T-helper 1 cell treated with Interleukin-12 subunit alpha and Interleukin-12 subunit beta and Interleukin-4 antibody, amounts not matched to agents 30 μg/mL and 1 μg/mL, for 36 hours (primary cell): ENCODE measurements around the gene SLC25A30.

Experiments used
- H3K27ac Mint-ChIP-seq: one replicate; pipeline ENCODE4 v1.8.0; 2021; ENCODE audit warnings: mild to moderate bottlenecking, mixed read lengths
- H3K27me3 Mint-ChIP-seq: one replicate; pipeline ENCODE4 v1.8.0; 2021; ENCODE audit warnings: low read depth, mixed read lengths
- H3K36me3 Mint-ChIP-seq: one replicate; pipeline ENCODE4 v1.8.0; 2021; ENCODE audit warnings: low read depth, mixed read lengths
- H3K4me1 Mint-ChIP-seq: one replicate; pipeline ENCODE4 v1.8.0; 2021; ENCODE audit warnings: low read depth, mixed read lengths
- H3K4me3 Mint-ChIP-seq: one replicate; pipeline ENCODE4 v1.8.0; 2021; ENCODE audit warnings: mild to moderate bottlenecking, moderate library complexity, mixed read lengths
- H3K9me3 Mint-ChIP-seq: one replicate; pipeline ENCODE4 v1.8.0; 2021; ENCODE audit warnings: mixed read lengths

SLC25A30 gene

GRCh38 chr13:45372189-45373161 is 45.7 kb downstream of the SLC25A30 start:
- H3K36me3 Mint-ChIP-seq, result peaks cover 15% of the 10 kb centered on the region
- H3K27ac Mint-ChIP-seq, result no peak overlapping the region
- peaks cover 27% of the 10 kb centered on the region for H3K4me1 Mint-ChIP-seq
- H3K9me3 Mint-ChIP-seq, result no peaks in the 10 kb centered on the region
- no peaks in the 10 kb centered on the region for H3K27me3 Mint-ChIP-seq
- no peak overlapping the region for H3K4me3 Mint-ChIP-seq

GRCh38 chr13:45370922-45371406 is 47.2 kb downstream of the SLC25A30 start:
- Mint-ChIP-seq H3K27me3 (no peaks in the 10 kb centered on the region), H3K27ac (no peak overlapping the region), H3K9me3 (no peaks in the 10 kb centered on the region), H3K4me1 (peaks cover 35% of the 10 kb centered on the region), H3K4me3 (no peak overlapping the region), H3K36me3 (peaks cover 17% of the 10 kb centered on the region)

GRCh38 chr13:45369116-45369515 is 49.1 kb downstream of the SLC25A30 start:
- Mint-ChIP-seq H3K4me1 (peaks cover 41% of the 10 kb centered on the region), H3K27ac (peak overlapping the region; percentile 93), H3K27me3 (no peaks in the 10 kb centered on the region), H3K4me3 (peak overlapping the region; percentile 22), H3K9me3 (no peaks in the 10 kb centered on the region), H3K36me3 (peaks cover 23% of the 10 kb centered on the region)

- Mint-ChIP-seq H3K4me1 (peaks cover 46% of the 10 kb centered on the region), H3K27me3 (no peaks in the 10 kb centered on the region), H3K36me3 (peaks cover 29% of the 10 kb centered on the region), H3K9me3 (peaks cover 5% of the 10 kb centered on the region), H3K4me3 (peak overlapping the region; percentile 37), H3K27ac (peak overlapping the region; percentile 93)
Measured at GRCh38 chr13:45368571-45368970, 49.6 kb downstream of the SLC25A30 start.

GRCh38 chr13:45368005-45368404 is 50.2 kb downstream of the SLC25A30 start:
- peak overlapping the region; percentile 63 for H3K4me3 Mint-ChIP-seq
- H3K27me3 Mint-ChIP-seq, result no peaks in the 10 kb centered on the region
- peaks cover 7% of the 10 kb centered on the region for H3K9me3 Mint-ChIP-seq
- peak overlapping the region; percentile 93 for H3K27ac Mint-ChIP-seq
- peaks cover 49% of the 10 kb centered on the region for H3K4me1 Mint-ChIP-seq
- H3K36me3 Mint-ChIP-seq, result peaks cover 31% of the 10 kb centered on the region

- H3K4me3 Mint-ChIP-seq, result peak overlapping the region; percentile 63
- H3K27me3 Mint-ChIP-seq, result no peaks in the 10 kb centered on the region
Measured at GRCh38 chr13:45367358-45367757, 50.8 kb downstream of the SLC25A30 start.

GRCh38 chr13:45365558-45365885 is 52.7 kb downstream of the SLC25A30 start:
- H3K36me3 Mint-ChIP-seq, result peaks cover 48% of the 10 kb centered on the region
- peaks cover 7% of the 10 kb centered on the region for H3K9me3 Mint-ChIP-seq
- no peak overlapping the region for H3K4me3 Mint-ChIP-seq
- peak overlapping the region; percentile 36 for H3K27ac Mint-ChIP-seq
- no peaks in the 10 kb centered on the region for H3K27me3 Mint-ChIP-seq
- H3K4me1 Mint-ChIP-seq, result peaks cover 65% of the 10 kb centered on the region

More at GRCh38 chr13:45367358-45367757, 50.8 kb downstream of the SLC25A30 start:
- peaks cover 37% of the 10 kb centered on the region for H3K36me3 Mint-ChIP-seq
- peaks cover 55% of the 10 kb centered on the region for H3K4me1 Mint-ChIP-seq
- peak overlapping the region; percentile 93 for H3K27ac Mint-ChIP-seq
- peaks cover 7% of the 10 kb centered on the region for H3K9me3 Mint-ChIP-seq

GRCh38 chr13:45364876-45365557 is 53.2 kb downstream of the SLC25A30 start:
- peaks cover 67% of the 10 kb centered on the region for H3K4me1 Mint-ChIP-seq

GRCh38 chr13:45362939-45363338 is 55.2 kb downstream of the SLC25A30 start:
- Mint-ChIP-seq H3K4me3 (no peak overlapping the region), H3K9me3 (peaks cover 7% of the 10 kb centered on the region), H3K36me3 (peaks cover 49% of the 10 kb centered on the region), H3K27ac (peak overlapping the region; percentile 71), H3K4me1 (peaks cover 57% of the 10 kb centered on the region), H3K27me3 (no peaks in the 10 kb centered on the region)

More at GRCh38 chr13:45364876-45365557, 53.2 kb downstream of the SLC25A30 start:
- H3K27me3 Mint-ChIP-seq, result no peaks in the 10 kb centered on the region
- peak overlapping the region; percentile 55 for H3K27ac Mint-ChIP-seq
- no peak overlapping the region for H3K4me3 Mint-ChIP-seq
- peaks cover 7% of the 10 kb centered on the region for H3K9me3 Mint-ChIP-seq
- peaks cover 51% of the 10 kb centered on the region for H3K36me3 Mint-ChIP-seq

GRCh38 chr13:45361596-45362206 is 56.5 kb downstream of the SLC25A30 start:
- Mint-ChIP-seq H3K27me3 (no peaks in the 10 kb centered on the region), H3K27ac (peak overlapping the region; percentile 71), H3K4me1 (peaks cover 56% of the 10 kb centered on the region), H3K9me3 (peaks cover 7% of the 10 kb centered on the region), H3K4me3 (peak overlapping the region; percentile 60), H3K36me3 (peaks cover 53% of the 10 kb centered on the region)

GRCh38 chr13:45356966-45357672 is 61.1 kb downstream of the SLC25A30 start:
- peaks cover 38% of the 10 kb centered on the region for H3K36me3 Mint-ChIP-seq
- H3K4me3 Mint-ChIP-seq, result peak overlapping the region; percentile 41
- no peaks in the 10 kb centered on the region for H3K9me3 Mint-ChIP-seq
- H3K27me3 Mint-ChIP-seq, result no peaks in the 10 kb centered on the region
- peaks cover 38% of the 10 kb centered on the region for H3K4me1 Mint-ChIP-seq
- H3K27ac Mint-ChIP-seq, result peak overlapping the region; percentile 88

GRCh38 chr13:45353895-45354294 is 64.3 kb downstream of the SLC25A30 start:
- peaks cover 37% of the 10 kb centered on the region for H3K36me3 Mint-ChIP-seq
- H3K4me3 Mint-ChIP-seq, result no peak overlapping the region
- H3K27ac Mint-ChIP-seq, result peak overlapping the region; percentile 62
- no peaks in the 10 kb centered on the region for H3K9me3 Mint-ChIP-seq
- peaks cover 24% of the 10 kb centered on the region for H3K4me1 Mint-ChIP-seq
- no peaks in the 10 kb centered on the region for H3K27me3 Mint-ChIP-seq

- H3K4me3 Mint-ChIP-seq, result no peak overlapping the region
- H3K27me3 Mint-ChIP-seq, result no peaks in the 10 kb centered on the region
- no peaks in the 10 kb centered on the region for H3K9me3 Mint-ChIP-seq
- H3K36me3 Mint-ChIP-seq, result peaks cover 33% of the 10 kb centered on the region
- H3K4me1 Mint-ChIP-seq, result peaks cover 15% of the 10 kb centered on the region
- H3K27ac Mint-ChIP-seq, result no peak overlapping the region
Measured at GRCh38 chr13:45352031-45352430, 66.1 kb downstream of the SLC25A30 start.

GRCh38 chr13:45350152-45350551 is 68.0 kb downstream of the SLC25A30 start:
- peaks cover 8% of the 10 kb centered on the region for H3K4me1 Mint-ChIP-seq
- H3K9me3 Mint-ChIP-seq, result no peaks in the 10 kb centered on the region
- H3K36me3 Mint-ChIP-seq, result peaks cover 29% of the 10 kb centered on the region
- H3K27ac Mint-ChIP-seq, result no peak overlapping the region
- no peaks in the 10 kb centered on the region for H3K27me3 Mint-ChIP-seq
- H3K4me3 Mint-ChIP-seq, result no peak overlapping the region
